Mesangial cell (primary cell): ENCODE measurements around the gene ENPP3. TPM values are rescaled to one million over a fixed set of nuclear protein-coding genes. Genes with fewer than 3 reads are reported as not detected.

ENCODE experiments used
- total RNA-seq: library from RNA; depleted of rRNA; stranded (reverse); fragments of >200 nt; gene quantifications from 2 replicates; pipeline ENCODE4 v1.2.3, GENCODE V29; 2015

Gene ENPP3
- total RNA-seq = 0.13 TPM in 1 of 2 replicates, not detected in the other

GRCh38 chr6:131636880-131637792, at the start of gene ENPP3:
Gene ENPP3, plus strand, starts transcription at chr6:131637302. Its CDS starts 83 bp downstream, at chr6:131637385.

GRCh38 chr6:131627724-131628682, 9.1 kb upstream of the ENPP3 start, which contains the start of gene MED23:
Gene MED23, minus strand, starts transcription at chr6:131628242. Its CDS starts 193 bp downstream, at chr6:131628049.

GRCh38 chr6:131710917-131711316, 73.8 kb downstream of the ENPP3 start, which contains the start of gene CTAGE9:
Gene CTAGE9, minus strand, starts transcription at chr6:131711017. Its CDS starts 0 bp downstream, at chr6:131711017.

Other genes starting within 250 kb of the ENPP3 start
- not detected in 2 replicates for gene ARG1, start 64.1 kb upstream of the ENPP3 start, total RNA-seq
- 14.0 and 16.4 TPM in 2 replicates for gene MED23, start 9.1 kb upstream of the ENPP3 start, total RNA-seq
- gene OR2A4, start 64.1 kb downstream of the ENPP3 start, total RNA-seq = not detected in 2 replicates
- not detected in 2 replicates for gene CTAGE9, start 73.7 kb downstream of the ENPP3 start, total RNA-seq
- gene ENPP1, start 170.7 kb downstream of the ENPP3 start, total RNA-seq = 5.4 and 15.5 TPM in 2 replicates